Measurements from ENCODE around the gene PDXK.

- no peak for TF ChIP-seq CTCF (IDR thresholded peaks at IDR 0.05; ENCODE audit: insufficient read depth, low read length, poor library complexity, severe bottlenecking)
- TF ChIP-seq EZH2phosphoT487 (conservative IDR thresholded peaks at IDR 0.05; ENCODE audit: low read length), result no peak
Observed at GRCh38 chr21:43693981-43694380, 24.9 kb upstream of the PDXK start.
